GM15510 (cell line): ENCODE measurements around the gene RPUSD4.

Experiments
- POLR2A ChIP-seq: IDR thresholded peaks from 3 replicates; pipeline ENCODE4 v1.6.1; 2011; ENCODE audit warnings: borderline replicate concordance; ENCODE audit not compliant: insufficient read length; ENCODE audit errors: extremely low read depth

The RPUSD4 gene

DNA sequence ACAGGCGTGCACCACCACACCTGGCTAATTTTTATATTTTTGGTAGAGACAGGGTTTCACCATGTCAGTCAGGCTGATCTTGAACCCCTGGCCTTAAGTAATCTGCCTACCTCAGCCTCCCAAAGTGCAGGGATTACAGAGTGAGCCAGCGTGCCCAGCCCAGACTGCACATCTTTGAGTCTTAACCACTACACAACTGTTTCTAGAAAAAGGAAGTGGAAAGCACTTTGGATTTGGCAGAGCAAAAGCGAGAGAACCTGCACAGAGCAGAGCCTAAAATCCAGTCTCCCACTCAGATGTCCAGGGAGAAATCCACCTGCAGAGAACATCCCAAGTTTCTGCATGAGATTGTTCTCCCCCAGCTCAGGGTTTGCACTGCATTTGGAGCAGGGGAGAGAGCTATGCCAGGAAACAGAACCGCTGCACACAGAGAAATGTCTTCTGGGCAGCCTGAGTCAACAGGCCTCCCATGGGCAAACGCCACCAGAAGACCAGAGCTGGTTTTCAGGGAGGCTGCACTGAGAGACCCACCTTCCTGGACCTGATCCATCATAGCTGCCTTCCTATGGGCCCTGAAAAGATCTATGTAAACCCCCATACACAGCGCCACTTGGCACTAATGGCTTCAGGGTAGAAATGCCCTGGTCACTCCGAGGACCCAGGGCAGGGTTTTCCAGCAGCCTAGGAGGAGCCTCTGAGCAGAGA is 54.0 kb downstream of the RPUSD4 start:
- TF ChIP-seq POLR2A = no peak

DNA sequence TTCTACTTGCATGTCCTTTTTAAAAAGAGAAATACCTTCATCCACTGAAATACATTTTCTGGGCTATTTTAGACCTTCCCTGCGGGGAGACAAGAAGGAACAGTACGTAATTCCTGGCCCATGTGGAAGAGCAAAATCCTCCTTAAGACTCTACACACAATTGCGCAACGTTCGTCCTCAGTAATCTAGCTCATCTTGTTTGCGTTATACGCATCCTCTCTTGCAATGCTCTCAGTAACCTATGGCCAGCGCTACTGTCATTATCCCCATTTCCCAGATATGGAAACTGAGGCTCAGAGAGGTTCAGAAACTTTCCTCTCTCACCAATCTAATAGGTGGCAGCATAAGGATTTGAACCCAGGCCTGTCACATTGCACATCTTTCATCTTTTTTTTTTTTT is 54.6 kb downstream of the RPUSD4 start:
- no peak for TF ChIP-seq POLR2A

DNA sequence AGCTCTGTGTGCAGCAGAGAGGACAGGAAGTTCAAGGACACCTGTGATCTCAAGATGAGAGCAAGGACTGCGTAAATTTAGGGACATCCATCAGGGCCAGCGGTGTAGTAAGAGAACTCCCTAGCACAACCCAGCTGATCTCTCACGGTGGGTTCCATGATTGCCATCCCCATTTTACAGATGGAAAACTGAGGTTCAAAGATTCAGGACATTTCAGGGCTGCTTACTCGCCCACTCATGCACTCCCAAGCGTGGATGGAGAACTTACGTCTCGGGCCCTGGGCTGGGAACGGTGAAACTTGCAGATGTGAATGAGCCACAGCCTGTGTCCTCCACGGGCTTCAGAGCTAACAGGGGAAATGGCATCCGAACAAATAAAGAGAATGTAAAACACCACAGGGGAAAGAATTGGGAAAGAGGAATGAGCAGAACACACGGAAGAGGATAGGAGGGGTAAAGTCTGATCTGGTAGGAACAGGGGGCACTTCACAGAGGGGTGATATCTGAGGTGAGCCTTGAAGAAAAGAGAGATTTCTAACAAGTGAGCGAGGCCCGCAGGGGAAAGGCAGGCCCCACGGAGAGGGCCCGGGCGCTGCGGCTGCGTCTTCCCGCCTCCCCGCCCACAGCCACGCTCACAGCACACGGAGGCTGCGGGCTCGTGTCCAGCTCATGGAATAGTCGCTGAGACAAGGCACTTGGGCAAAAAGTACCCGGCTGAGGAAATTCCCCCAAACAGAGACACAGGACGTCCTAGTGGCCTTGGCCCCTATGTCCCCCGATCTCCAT is 55.9 kb downstream of the RPUSD4 start:
- TF ChIP-seq POLR2A = no peak

DNA sequence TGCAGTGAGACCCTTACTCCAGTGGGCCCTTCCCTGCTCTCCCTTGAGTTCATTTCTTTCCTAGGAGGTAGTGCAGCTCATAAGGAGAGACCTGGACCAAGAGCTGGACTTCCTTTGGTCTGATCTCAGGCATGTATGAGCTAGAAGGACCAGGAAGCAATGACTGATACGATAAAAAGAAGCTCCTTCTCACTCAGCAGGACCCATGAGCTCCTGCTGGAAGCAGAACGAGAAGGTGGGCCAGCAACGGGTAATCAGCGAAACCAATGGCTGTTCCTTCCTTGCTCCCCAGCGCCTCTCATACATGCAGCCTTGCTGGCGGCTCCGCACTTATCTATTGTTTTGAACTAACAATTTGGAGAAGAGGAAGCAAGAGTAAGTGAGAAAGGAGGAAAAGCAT is 56.8 kb downstream of the RPUSD4 start:
- TF ChIP-seq POLR2A = no peak

DNA sequence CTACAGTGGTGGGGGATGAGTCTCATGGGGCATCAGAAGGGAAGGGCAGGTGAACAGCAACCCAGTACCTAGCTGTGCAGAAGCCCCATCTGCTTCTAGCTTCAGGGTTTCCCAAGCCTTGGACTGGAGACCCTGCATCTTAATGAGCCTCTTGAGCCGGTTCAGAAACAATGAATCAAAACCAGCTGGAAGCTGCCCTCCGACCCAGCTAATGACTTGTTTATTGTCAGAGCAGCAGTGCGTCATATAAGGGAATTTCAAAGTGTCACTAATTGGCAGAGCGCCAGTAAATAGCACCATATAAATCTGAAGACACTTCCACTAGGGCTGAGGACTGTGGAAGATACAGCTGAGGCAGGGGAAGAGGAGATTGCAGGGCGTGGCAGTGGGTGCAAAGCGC is 57.5 kb downstream of the RPUSD4 start:
- no peak for TF ChIP-seq POLR2A

DNA sequence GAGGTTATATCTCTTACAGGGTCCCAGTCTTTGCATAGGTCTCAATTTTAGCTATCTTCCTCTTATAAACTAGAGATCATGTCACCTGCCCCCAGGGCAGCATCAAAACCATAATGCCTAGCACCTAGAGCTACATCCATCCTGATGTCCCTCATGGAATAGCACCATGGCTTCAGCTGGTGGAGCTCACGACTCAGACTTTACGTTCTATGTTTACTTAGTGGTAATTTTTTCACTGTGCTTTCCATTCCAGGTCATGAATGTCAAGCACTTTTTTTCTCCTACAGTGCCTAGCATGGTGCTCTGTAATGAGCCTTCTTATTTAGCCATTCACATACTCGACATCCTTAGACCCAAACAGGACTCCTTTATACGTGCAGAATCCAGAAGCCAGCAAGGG is 58.4 kb downstream of the RPUSD4 start:
- TF ChIP-seq POLR2A = no peak

DNA sequence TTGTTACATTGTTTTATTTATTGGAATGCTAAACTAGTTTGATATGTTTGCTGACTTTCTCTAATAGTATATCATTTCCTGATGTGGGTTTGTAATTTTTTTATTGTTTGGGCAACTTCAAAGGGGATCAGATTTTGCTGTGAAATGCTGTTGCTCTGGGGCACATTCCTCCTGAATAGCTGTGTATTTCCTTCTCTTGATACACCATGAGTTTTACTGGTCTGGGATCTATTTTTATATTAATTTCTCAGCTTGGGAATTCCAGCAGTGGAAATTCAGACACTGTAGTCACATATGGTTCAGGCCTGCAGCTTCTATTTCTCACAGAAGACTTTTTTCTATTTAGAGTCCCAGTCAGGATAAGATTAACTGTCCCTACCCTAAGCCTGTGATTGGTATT is 58.9 kb downstream of the RPUSD4 start:
- TF ChIP-seq POLR2A = no peak

DNA sequence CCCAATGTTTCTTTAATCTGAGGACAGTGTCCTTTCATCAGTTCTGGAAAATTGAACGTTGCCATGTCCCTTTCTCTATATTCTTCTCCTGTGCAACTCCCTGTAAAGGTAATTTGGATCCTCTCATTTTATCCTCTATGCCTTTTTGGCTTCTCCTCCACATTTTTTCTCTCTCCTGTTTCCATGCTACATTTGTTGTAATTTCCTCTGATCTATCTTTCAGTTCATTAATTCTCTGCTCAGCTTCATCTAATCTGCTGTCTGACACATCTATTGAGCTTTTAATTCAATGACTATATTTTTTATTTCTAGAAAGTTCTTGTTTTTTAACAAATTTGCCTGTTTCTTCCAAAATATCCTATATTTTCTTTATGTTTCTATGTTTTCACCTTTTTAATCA is 59.3 kb downstream of the RPUSD4 start:
- TF ChIP-seq POLR2A = no peak
